Measurements from ENCODE around the gene SLC51A.
"Not testable (repeated sequence)": the region's sequence is repeated elsewhere in the genome, so short reads cannot be mapped to it uniquely, and the experiment has no call there.

The SLC51A gene

GRCh38 chr3:196216089-196216564, at the start of gene SLC51A:
TSS of gene SLC51A (plus strand) at chr3:196216534. CDS start at chr3:196216713, 179 bp downstream.
- DNase-seq, result no peak

DNA sequence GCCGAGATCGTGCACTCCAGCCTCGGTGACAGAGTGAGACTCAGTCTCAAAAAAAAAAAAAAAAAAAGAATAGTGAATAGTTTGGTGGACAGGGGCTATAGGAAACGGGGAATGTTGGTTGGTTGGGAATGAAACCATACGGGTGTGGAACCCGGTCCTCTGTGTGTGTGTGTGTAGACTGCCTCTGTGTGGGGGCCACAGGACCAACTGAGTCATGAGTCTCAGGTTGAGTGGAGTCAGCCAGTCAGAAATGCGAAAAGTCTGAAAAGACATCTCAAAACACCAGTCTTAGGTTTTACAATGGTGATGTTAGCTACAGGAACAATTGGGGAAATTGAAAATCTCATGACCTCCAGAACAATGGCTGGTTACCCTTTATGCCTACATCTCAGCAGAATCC, 49.6 kb upstream of the SLC51A start:
- DNase-seq, result no peak

DNA sequence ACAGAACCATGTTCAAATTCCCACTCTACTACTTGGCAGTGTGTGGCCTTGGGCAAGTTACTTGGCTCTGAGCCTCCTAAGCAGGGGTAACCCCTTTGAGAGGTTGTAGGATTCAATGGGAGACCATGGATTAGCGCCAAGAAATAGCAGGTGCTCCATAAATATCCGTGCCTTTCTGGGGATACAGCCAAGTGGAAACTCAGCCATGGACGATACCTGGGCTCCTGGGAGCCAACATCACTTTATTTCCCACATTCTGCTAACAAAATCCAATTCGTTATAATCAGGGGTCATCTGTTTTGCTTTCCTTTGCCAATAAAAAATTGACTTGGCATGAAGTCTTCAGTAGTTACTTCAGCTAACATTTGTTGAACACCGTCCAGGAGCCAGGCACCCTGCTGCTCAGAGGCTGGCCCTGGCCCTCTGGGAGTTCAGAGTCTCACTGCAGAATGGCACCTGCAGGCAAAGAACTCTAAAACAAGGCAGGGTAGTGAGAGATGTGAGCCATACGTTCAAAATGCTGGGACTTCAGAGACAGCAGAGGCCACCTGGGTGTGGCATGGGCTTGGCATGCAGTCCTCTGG, 47.4 kb upstream of the SLC51A start:
- DNase-seq, result no peak

GRCh38 chr3:196169836-196170240, 46.5 kb upstream of the SLC51A start:
- DNase-seq, result no peak

- DNase-seq, result not testable (repeated sequence)
These were observed 46.0 kb upstream of the SLC51A start for GRCh38 chr3:196170296-196170695.

DNA sequence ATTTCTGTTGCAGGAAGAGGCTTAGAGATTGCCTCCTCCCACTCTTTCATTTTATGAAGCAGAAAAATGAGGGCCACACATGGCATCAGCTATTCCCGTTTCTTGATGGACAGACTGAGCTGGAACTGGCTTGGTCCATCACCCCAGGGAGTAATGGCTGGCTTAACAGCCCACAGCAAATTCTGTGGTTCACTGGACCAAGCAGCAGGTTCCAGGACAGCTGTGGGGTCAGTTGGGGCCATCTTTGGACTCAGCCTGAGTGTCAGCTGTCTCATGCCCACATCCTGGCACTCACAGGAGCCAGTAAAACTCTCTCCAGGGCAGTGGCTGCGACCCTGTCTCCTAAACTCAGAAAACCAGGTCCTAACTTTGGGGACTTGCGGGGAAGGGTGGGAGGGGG, 41.7 kb upstream of the SLC51A start:
- no peak for DNase-seq

DNA sequence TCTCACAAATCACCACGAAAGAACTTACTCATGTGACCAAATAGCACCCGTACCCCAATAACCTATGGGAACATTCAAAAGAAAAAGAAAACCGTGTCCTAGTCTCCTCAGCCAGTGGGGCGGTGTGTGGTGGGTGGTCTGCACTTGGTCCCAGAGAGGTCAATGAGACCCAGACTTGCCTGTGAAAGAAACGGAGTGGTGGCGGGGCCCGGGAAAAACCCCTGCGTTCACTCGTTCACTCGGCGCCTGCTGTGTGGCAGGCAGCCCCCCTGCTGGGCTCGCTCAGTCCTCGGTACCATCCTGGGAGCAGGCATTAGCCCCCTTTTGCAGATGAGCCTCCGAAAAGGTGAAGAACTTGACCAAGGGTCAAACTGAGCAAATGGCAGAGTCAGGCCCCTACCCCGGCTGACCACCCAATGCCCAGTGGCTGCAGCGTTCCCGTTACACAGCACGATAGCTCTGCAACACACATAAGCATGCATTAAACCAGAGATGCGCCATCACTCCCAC, 41.2 kb upstream of the SLC51A start:
- DNase-seq, result no peak

- no peak for DNase-seq
These were observed 40.6 kb upstream of the SLC51A start for GRCh38 chr3:196175722-196176121.

GRCh38 chr3:196177567-196177966, 38.8 kb upstream of the SLC51A start:
- DNase-seq, result no peak

DNA sequence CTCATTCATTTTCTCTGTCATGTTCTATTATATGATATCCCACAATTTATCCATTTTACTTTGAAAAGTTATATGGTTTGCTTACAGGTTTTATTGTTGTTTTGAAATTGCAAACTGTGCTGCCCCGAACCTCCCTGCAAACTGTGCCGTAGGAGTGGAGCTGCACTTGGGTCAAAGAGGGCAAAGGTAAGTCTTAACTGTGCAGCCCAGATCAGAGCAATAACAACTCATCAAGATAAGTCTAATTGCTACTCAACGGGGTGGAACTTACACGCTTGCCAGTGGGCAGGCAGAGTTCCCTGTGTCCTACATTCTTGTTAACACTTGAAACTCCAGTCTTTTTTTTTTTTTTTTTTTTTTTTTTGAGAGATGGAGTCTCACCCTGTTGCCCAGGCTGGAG, 38.4 kb upstream of the SLC51A start:
- no peak for DNase-seq

- no peak for DNase-seq
These were observed 37.3 kb upstream of the SLC51A start for GRCh38 chr3:196178993-196179379.

DNA sequence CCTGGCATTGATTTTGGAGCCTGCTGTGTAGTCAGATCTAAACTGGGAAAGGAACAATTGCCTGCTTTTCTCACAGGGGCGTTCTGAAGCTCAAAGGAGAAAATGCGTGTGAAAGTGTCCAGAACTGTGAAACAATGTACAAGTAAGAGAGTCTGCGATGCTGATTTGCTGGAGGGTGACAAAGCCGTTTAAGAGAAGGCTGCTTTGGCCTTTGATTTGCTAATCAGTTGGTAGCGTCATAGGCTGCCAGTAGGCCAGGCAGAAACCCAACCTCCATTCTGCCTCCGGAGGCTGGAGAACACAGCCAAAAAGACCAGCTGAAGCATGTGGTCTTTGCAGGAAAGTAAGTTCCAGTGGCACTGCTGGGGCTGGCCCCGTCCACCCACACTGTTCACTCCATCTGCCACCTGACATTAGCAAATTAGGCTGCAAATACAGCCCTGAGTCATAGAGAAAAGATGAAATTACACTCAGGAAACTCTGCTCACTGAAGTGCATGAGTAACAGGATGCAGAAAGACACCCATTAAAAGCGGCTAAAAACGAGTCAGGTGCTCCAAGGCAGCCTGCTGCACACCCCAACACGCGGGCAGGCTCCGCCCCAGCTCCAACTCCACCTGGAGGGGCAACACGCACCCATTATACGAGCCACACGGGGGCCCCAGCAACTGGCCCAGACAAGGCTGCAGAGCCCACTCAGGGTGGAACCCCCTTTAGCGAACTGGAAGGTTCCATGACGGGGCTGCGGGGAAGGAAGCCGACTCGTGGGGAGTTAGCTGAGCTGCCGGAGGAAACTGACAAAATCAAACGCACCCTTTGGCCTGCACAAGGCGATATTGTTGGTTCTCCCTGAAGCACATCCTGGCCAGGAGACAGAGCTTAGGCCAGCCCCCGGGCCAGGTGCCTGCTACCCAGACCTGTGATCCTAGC, 36.7 kb upstream of the SLC51A start:
- peak; percentile 13 for DNase-seq

DNA sequence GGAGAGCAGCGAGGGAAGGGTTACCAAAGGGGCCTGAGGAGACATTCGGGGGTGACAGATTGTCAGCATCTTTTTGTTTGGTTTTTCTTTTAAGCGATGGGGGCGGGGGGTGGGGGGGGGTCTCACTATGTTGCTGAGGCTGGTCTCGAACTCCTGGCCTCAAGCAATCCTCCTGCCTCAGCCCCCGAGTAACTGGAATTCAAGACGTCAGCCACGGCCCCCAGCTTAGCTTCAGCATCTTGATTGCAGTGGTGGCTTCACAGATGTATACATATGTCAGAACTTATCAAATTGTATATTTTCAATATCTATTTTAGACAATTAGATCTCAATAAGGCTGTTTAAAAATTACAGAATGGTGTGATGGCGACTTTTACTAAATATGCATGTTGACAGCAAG, 36.0 kb upstream of the SLC51A start:
- DNase-seq, result no peak

DNA sequence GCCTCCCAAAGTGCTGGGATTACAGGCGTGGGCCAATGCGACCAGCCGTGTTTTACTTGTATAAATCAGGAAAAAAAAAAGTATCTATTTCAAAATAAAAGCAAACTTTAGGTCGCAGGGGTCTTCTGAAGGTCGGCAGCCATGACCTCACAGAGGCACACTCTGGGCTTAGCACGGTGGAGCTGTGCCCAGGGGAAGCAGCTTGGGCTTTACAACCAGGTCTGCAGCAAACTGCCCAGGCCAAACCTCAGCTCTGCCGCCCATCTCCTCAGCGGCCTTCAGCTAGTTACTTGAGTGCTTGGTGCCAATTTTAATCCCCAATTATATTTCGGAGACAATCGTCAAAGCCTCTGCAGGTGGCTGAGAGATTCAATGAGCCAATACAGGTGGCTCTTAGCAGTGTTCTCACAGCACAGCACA, 35.2 kb upstream of the SLC51A start:
- no peak for DNase-seq

GRCh38 chr3:196184169-196184432, 32.2 kb upstream of the SLC51A start:
- not testable (repeated sequence) for DNase-seq

GRCh38 chr3:196184881-196185280, 31.5 kb upstream of the SLC51A start:
- no peak for DNase-seq

GRCh38 chr3:196186651-196187573, 29.4 kb upstream of the SLC51A start:
- DNase-seq, result peak; percentile 55

DNA sequence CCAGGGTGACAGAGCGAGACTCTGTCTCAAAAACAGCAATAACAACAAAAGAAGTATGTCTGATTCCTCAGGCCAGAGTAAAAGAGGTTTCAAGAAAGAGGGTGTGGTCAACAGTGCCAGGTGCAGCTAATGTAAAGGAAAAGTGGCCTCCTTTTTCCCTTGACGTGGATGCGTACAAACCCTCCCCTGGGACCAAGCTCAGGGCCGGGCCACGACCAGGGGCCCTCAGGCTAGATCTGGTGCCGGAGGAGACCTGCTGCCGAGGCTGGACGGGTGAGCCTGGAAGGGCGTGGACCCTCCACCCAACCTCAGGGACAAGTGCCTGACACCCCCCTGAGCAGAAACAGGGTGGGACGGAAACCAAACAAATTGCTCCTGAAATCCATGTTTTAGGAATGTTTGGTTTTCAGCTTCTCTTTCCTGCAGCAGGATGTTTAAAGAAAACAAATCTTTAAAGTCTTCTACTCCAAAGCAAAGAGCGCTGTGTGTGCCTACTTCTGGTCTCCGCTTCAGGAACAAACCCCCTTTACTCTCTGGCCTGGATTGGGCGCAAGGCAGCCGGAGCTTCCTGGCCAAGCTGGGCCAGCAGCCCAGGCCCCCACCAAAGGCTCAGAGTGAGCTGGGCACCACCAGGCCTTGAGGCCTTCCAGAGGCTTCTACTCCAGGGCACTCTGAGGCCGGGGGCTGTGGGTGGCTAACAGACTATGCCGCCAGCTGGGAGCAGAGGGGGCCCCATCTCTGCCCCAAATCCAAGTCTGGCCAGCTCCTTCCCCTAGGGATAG, 26.6 kb upstream of the SLC51A start:
- DNase-seq, result no peak

- DNase-seq, result no peak
These were observed 24.3 kb upstream of the SLC51A start for GRCh38 chr3:196192036-196192523.

- no peak for DNase-seq
These were observed 23.7 kb upstream of the SLC51A start for GRCh38 chr3:196192524-196193051.

DNA sequence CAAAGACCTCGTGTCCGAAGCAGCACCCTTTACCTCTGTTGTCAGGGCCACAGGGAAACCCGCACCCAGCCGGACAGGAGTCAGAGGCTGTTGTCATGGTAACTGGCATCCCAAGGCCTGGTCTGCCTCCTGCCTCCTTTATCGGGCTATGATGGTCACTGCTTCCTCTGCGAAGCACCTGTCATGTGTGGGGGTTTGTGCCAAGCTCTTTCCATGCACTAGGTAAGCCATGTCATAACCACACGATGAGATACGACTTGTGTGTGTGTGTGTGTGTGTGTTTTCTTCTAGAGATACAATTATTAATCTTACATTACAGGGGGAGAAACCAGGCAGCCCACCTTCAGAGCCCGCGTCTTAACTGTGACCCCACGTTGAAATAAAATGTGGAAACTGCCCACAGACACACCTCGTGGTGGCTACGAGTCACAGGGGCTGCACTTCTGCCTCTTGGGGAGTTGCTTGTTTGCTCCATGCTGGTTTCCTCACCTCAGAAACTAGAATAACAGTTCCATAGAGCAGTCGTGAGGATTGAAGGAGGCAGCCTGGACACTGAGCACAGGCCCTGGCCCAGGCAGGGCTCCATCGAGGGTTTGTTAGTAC, 23.1 kb upstream of the SLC51A start:
- no peak for DNase-seq

All from NCI-H510A treated with DMSO at 0.1 percent for 48 hours (cell line).